Breast epithelium (tissue), 3 donors: ENCODE results near the gene EPN2.

Experiments used
- CTCF ChIP-seq, 3 donors: fragments of 450-650 bp; IDR thresholded peaks; one replicate each; pipeline ENCODE4 v1.5.1; 2016 to 2017; ENCODE audit warnings: antibody characterized with exemption in 3 of 3, mild to moderate bottlenecking in 3 of 3, moderate library complexity in 3 of 3
- POLR2A ChIP-seq: fragments of 450-650 bp; IDR thresholded peaks from one replicate; pipeline ENCODE4 v1.6.1; 2016; ENCODE audit warnings: antibody characterized with exemption, mild to moderate bottlenecking, moderate library complexity
- POLR2AphosphoS5 ChIP-seq, 3 donors: sonication (generic); formaldehyde crosslinking; IDR thresholded peaks; one replicate each; pipeline ENCODE4 v1.6.1; 2017; ENCODE audit warnings: antibody characterized with exemption in 3 of 3

DNA sequence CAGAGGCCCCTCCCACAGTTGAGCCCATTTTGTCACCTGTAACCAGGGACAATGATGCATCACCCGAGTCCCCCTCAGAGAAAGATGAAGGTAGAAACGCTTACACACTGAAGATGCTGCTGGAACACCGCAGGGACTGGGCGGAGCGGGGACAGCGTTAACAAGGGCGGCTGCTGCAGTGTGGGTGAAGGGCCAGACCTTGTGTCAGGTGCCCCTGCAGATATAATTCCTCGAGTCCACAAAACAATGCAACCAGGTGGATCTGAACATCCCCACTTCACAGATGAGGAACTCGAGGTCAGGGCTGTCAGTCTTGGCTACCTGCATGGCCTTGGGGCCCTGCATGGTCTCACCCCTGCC is 134.8 kb downstream of the EPN2 start:
- TF ChIP-seq POLR2A: no peak
- TF ChIP-seq POLR2AphosphoS5 (IDR thresholded peaks at IDR 0.05): no peak
- no peak for TF ChIP-seq CTCF (IDR thresholded peaks at IDR 0.05)
